Stimulated activated memory B cell treated with anti-CD40 and anti-IgM and Interleukin-4, amounts not matched to agents 10 μg/mL and 1 μg/mL and 100 μg/mL, for 72 hours (primary cell): ENCODE data around the gene CACYBP.

Experiments used
- ATAC-seq: fragments of 150-1000 bp; cut with Tn5 transposase; 2 replicates; pipeline ENCODE4 v1.10.0; 2021
- H3K27ac Mint-ChIP-seq: one replicate; pipeline ENCODE4 v1.8.0; 2022; ENCODE audit warnings: mild to moderate bottlenecking, mixed read lengths
- H3K27me3 Mint-ChIP-seq: one replicate; pipeline ENCODE4 v1.8.0; 2022; ENCODE audit warnings: mixed read lengths
- H3K36me3 Mint-ChIP-seq: one replicate; pipeline ENCODE4 v1.8.0; 2022; ENCODE audit warnings: mixed read lengths
- H3K4me1 Mint-ChIP-seq: one replicate; pipeline ENCODE4 v1.8.0; 2022; ENCODE audit warnings: mixed read lengths
- H3K4me3 Mint-ChIP-seq: one replicate; pipeline ENCODE4 v1.8.0; 2022; ENCODE audit warnings: mild to moderate bottlenecking, moderate library complexity, mixed read lengths
- H3K9me3 Mint-ChIP-seq: one replicate; pipeline ENCODE4 v1.8.0; 2022; ENCODE audit warnings: mixed read lengths

Gene CACYBP

GRCh38 chr1:175054736-175055135 is 55.0 kb downstream of the CACYBP start:
- Mint-ChIP-seq H3K27me3 (peaks cover 84% of the 10 kb centered on the region), H3K36me3 (peaks cover 4% of the 10 kb centered on the region), H3K9me3 (peaks cover 6% of the 10 kb centered on the region), H3K4me3 (no peak overlapping the region), H3K27ac (no peak overlapping the region), H3K4me1 (no peaks in the 10 kb centered on the region)
- ATAC-seq = no peak
